SW 1271 (cell line): ENCODE data around the gene ZNF567.
A peak's percentile ranks its signal among the peaks of the same experiment; 100 is the strongest.
"Not testable (repeated sequence)": the region's sequence is repeated elsewhere in the genome, so short reads cannot be mapped to it uniquely, and the experiment has no call there.

Source experiments
- DNase-seq, 2 experiments: peaks; one replicate each; lab custom pipeline; 2025; lab: John Stamatoyannopoulos, UW

Gene ZNF567

DNA sequence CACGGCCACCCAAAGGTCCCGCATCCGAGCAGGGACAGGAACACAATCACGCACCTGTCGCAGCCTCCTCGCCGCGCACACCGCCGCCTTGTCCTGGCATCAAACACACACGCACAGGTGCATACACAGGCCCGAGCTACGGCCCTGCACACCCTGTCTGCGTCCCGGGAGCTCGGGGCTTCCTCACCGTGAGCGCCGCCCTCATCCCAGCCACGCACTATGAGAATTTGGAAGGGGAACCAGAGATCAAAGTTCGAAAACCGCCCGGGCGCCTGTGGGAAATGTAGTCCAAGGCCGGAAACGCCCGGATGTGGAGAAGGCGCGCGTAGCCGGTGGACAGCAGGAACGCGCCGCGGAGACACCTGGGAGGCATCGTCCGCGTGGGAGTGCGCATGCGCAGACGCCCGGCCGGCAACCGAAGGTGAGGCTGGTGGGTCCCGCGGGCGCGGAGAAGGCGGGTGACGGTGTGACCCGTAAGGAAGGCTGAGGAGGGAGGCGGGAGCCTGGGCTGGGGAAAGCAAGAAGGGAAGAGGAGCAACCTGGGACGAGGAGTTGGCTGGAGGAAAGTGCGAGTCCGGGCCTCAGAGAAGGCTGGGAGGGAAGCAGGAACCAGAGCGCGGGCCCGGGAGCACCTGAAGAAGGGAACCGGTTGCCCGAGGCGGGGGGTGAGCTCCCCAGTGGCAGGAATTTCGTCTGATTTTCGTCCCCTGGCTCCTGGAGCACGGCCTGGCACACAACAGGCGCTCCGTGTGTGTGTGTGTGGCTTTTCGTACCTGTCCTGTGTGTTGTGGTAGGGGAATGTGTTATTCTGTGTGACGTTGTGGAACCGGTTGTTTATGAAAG, at the start of gene ZNF567:
TSS of gene ZNF567 (plus strand) at position 399 of the 843 bp plus-strand sequence. CDS start 7,256 bp downstream, outside the sequence.
- DNase-seq, result peak; percentile 85 to 91

DNA sequence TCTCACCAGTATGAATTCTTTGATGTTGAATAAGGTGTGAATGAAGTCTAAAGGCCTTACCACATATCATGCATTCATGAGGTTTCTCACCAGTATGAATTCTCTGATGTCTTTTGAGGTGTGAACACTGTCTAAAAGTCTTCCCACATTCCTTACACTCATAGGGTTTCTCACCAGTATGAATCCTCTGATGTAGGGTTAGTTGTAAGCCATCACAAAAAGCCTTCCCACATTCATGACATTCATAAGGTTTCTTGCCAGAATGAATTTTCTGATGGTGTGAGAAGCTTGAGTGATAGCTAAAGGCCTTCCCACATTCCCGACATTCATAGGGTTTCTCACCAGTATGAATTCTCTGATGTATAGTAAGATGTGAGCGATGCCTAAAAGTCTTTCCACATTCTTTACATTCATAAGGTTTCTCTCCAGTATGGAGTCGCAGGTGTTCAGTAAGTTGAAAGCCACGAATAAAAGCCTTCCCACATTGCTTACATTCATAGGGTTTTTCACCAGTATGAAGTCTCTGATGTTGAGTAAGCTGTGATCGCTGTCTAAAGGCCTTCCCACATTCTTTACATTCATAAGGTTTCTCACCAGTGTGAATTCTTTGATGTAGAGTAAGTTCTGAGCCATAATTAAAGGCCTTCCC, 48.4 kb upstream of the ZNF567 start:
- no peak for DNase-seq

DNA sequence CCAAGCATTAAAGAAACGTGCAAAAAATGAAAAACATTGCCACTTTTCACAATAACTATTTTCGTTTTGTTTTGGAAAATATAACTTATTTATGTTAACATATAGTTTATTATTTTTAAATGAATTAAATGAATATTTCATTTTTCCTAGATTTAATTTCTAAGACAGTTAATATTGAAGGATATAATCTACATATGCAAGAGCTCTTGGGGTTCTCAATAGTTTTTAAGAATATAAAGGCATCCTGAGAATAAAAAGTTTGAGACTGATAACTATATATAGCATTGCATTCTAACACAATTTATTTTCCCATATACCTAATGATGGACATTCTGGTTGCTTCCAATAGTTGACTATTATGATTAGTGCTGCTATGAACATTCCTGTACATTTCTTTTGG, 40.7 kb upstream of the ZNF567 start:
- DNase-seq, result no peak

DNA sequence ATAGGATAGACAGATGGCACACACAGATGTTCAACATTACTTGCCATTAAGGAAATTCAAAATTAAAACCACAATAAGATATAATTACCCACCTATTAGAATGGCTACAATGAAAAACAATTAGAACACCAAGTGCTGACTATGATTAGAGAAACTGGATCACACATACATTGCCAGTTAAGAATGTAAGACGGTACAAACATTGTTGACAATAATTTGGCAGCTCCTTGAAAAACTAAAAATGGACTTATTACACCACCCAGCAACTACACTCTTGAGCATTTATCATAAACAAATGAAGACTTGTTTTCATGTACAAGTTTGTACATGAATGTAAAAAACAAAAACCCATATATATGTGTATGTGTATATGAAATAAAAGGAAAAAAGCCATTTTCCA, 34.5 kb upstream of the ZNF567 start:
- no peak for DNase-seq

DNA sequence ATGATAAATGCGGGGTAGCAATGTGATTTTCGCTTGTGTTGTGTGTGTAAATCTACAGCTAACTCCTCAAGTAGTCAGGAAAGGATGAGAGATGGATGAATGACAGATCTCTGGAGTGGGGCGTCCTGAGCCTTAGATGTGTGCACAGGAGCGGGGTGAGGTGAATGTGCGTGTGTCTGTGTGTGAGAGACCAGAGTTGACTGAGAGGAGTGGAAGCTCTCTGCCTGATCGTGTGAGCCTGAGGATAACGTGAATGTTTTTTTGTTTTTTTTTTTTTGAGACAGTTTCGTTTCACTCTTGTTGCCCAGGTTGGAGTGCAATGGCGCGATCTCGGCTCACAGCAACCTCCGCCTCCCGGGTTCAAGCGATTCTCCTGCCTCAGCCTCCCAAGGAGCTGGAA, 21.6 kb upstream of the ZNF567 start:
- no peak for DNase-seq

DNA sequence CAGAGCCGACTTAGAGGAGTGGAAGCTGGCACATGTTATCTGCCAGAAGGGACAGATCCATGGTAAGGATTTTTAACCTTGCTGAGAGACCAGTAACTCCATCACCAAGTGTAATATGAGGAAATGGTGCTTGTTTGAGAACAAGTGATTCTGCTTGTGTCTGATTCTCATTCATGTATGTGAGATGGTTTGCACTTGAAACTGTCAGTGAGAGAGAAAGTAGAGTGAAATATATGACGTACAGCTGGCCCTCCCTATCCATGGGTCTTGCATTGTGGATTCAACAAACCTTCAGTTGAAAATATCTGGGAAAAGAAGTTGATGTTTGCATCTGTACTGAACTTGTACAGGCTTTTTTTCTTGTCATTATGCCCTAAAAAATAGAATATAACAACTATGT, 18.8 kb upstream of the ZNF567 start:
- no peak for DNase-seq

DNA sequence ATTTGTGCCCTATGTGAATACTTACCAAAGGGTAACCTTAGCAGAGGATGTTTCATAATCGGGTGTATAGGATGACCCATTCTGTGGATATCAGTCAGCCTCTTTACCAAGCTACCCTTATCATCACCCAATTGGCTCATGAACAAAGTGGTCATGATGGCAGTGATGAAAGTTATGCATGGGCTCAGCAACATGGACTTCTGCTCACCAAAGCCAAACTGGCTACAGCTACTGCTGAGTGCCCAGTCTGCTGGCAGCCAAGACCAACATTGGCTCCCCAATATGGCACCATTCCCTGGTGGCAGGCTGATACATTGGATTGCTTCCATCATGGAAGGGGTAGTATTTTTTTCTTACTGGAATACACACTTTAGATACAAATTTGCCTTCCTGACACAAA, 15.0 kb upstream of the ZNF567 start:
- no peak for DNase-seq

DNA sequence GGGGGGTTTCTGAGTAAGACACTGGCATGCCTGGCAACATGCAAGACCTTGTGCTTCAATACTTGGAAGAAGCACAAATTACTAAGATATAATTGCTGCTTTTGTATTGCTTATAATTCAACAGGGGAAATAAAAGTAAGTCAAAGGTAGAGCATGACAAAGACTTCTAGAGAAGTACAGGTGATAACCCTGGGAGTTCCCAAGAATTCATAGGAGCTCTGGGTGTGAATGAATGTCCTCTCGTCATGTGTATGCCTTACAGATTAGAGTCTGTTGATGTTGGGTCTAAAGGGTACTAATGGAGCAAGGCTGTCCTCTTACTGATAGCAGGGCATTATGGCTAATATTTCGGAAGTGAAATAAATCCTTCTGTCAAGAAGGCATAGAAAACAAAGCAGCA, 13.2 kb upstream of the ZNF567 start:
- no peak for DNase-seq

DNA sequence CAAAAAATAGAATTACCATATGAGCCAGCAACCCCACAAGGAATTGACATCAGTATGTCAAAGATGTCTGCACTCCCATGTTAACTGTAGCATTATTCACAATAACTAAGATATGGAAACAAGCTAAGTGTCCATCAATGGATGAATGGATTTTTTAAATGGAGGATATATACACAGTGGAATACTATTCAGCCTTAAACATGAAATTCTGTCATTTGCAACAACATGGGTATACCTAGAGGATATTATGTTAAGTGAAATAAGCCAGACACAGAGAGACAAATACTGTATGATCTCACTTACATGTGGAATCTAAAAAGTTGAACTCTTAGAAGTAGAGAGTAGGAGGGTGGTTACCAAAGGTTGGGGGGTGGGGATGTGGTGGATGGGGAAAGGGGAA, 8.0 kb upstream of the ZNF567 start:
- DNase-seq, result no peak

DNA sequence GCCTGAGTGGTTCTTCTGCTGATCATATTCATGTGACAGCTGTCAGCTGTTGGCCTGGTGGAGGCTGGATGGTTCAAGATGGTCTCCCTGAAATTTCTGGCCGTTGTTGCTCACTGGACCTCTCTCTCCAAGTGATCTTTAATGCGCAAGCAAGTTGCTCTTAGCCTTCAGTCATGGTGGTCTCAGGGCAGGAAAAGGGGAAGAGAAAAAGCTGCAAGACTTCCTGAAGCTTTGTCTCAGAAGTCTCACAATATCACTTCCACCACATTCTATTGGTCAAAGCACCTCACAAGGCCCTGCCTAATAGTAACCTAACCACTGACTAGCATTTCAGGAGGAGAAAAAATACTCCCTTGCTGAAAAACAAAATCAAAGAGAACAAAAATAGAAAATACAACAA, 1.6 kb upstream of the ZNF567 start:
- DNase-seq, result no peak

DNA sequence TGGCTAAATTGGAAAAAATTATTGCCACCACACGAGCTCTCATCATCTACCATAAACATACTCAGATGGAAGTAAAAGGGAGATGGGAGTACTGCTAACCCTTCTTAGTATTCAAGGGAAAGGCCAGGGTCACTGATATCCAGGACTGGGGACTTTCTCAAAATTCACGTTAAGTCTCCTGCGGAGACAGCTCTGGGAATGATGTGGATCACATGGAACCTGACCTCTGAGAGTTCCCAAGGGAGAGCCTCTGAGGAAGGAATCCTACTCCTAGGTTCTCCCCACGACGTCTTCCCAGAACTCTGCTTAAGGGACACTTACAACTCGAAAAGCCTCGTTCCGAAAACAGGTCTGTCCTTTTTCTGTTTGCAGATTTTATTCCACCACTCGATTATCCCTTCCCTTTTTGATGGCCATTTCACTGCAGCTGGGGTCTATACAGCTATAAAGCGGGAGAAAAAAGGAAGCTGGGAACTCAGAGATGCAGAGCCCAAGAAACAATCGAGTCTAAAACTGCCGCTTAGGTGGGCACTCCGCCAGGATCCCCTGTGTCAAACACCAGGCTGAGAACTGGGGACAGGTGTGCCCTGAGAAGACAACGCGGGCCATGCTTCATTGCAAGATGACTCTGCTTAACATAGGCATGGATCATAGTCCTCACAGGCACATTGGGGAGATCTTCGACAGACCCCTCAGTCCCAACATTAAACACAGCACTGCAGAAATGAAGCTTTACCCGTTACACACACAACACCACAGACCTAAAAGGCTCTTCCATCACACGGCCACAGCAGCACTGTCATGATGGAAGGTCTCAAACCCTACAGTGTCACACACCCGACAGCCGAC, 823 bp upstream of the ZNF567 start:
- DNase-seq, result no peak

DNA sequence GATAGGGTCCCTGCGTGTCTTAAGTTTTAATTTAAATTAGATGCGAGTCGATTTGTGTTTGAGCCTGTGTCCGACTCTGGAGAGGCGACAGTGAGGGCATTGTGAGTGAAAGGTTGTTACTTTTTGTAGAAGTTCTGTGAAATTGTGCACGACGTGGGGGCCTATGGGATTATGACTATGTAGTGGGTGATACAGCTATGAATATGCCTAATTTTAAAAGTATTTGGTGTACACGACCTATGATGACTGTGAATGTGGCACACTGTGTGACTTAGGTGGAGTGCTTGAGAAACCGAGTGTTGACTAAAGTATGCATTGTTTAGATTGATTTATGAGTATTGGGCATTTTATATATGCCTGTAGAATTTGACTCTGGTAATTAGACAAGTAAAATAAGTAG, 646 bp downstream of the ZNF567 start:
- DNase-seq, result no peak

DNA sequence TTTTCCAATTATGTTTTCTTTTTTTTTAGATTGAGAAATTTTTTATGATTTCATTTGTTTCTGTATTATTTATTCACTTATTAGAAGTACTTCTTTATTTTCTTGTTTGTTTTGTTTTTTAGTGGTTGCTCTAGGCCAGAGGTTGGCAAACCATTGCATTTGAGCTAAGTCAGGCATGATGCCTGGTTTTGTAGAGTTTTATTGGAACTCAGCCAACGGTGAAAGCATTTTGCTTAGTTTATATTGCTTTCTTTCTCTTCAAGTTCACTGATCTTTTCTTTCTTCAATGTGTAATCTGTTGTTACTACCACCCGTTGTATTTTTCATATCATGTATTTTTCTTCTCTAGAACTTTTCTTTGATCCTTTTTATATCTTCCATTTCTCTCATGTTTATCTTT, 19.7 kb downstream of the ZNF567 start:
- DNase-seq, result no peak

DNA sequence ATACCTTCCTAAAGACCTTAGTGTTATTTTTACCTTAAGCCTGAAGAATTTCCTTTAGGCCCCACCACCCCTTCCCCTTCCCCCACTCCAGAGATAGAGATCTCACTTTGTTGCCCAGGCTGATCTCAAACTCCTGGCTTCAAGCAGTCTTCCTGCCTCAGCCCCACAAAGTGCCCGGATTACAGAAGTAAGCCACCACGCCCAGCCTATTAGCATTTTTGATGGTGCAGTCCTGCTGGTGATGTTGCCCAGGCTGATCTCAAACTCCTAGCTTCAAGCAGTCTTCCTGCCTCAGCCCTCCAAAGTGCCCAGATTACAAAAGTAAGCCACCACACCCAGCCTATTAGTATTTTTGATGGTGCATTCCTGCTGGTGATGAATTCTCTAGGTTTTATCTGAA, 22.0 kb downstream of the ZNF567 start:
- DNase-seq, result no peak

DNA sequence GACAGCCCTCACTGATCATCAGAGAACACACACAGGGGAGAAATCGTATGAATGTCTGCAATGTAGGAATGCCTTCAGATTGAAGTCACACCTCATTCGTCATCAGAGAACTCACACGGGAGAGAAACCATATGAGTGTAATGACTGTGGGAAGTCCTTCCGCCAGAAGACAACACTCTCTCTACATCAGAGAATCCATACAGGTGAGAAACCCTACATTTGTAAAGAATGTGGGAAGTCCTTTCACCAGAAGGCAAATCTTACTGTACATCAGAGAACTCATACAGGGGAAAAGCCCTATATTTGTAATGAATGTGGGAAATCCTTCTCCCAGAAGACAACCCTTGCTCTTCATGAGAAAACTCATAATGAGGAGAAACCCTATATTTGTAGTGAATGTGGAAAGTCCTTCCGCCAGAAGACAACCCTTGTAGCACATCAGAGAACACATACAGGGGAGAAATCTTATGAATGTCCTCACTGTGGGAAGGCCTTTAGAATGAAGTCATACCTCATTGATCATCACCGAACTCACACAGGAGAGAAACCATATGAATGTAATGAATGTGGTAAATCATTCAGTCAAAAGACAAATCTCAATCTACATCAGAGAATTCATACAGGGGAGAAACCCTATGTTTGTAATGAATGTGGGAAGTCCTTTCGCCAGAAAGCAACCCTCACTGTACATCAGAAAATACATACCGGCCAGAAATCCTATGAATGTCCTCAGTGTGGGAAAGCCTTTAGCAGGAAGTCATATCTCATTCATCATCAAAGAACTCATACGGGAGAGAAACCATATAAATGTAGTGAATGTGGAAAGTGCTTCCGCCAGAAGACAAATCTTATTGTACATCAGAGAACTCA, 32.5 kb downstream of the ZNF567 start:
- DNase-seq, result no peak

DNA sequence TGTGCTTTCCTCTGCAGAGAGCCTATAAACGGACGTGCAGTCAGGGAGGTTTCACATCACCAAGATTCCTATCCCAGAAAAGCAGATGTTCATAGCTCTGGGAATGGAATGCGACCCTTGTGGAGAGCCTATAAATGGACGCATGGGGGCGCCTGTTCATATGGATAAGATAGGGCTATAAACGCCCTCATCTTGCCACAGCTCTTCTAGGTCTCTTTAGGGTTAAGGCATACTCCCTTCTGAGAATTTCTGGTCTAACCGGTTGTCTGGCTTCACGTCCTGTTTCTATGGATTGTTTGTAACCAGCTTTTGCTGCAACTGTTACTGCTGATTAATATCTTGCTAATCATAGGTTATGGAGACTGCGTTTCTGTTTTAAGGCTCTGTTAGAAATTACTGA, 48.8 kb downstream of the ZNF567 start:
- DNase-seq, result not testable (repeated sequence)

DNA sequence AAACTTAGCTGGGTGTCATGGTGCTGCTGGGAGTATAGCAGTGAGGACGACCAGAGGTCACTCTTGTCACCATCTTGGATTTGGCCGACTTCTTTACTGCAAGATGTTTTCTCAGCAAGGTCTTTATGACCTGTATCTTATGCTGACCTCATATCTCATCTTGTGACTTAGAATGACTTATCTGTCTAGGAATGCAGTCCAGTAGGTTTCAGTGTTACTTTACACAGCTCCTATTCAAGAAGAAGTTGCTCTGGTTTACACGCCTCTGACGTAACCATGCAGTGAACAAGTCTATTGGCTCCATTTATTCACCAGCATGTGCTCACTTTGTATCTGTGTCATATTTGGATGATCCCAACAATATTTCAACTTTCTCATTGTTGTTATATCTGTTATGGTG, 58.5 kb downstream of the ZNF567 start:
- DNase-seq, result no peak

DNA sequence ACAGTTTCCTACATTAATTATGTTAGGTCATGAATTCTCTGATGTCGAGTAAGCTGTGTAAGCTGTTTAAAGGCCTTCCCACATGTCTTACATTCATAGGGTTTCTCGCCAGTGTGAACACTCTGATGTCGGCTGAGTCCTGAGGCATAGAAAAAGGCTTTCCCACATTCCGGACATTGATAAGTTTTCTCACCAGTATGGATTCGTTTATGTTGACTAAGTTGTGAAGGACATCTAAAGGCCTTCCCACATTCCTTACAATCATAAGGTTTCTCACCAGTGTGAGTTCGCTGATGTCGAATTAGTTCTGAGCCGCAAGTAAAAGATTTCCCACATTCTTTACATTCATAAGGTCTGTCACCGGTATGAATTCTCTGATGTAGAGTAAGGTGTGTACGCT, 60.3 kb downstream of the ZNF567 start:
- DNase-seq, result no peak

DNA sequence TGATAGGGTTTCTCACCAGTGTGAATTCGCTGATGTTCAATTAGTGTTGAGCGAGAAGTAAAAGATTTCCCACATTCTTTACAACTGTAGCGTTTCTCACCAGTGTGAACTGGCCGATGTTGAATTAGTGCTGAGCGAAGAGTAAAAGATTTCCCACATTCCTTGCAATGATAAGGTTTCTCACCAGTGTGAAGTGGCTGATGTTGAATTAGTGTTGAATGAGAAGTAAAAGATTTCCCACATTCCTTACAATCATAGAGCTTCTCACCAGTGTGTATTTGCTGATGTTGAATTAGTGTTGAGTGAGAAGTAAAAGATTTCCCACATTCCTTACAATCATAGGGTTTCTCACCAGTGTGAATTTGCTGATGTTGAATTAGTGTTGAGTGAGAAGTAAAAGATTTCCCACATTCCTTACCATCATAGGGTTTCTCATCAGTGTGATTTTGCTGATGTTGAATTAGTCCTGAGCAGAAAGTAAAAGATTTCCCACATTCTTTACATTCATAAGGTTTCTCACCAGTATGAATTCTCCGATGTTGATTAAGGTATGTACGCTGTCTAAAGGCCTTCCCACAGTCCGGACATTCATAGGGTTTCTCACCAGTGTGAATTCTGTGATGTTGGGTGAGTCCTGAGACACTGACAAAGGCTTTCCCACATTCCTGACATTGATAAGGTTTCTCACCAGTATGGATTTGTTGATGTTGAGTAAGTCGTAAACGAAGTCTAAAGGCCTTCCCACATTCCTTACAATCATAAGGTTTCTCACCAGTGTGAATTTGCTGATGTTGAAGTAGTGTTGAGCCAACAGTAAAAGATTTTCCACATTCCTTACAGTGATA, 61.2 kb downstream of the ZNF567 start:
- DNase-seq, result no peak

DNA sequence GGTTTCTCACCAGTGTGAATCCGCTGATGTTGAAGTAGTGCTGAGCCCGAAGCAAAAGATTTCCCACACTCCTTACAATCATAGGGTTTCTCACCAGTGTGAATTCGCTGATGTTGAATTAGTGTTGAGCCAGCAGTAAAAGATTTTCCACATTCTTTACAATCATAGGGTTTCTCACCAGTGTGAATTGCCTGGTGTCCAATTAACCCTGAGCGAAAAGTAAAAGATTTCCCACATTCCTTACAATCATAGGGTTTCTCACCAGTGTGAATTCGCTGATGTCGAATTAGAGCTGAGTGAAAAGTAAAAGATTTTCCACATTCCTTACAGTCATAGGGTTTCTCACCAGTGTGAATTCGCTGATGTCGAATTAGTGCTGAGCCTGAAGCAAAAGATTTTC, 62.2 kb downstream of the ZNF567 start:
- DNase-seq, result not testable (repeated sequence)
